Calu3 (cell line): ENCODE results near the gene CIPC. TPM values are rescaled to one million over a fixed set of nuclear protein-coding genes. Genes with fewer than 3 reads are reported as not detected.

Experiments
- BruUV-seq: library from RNA; stranded (reverse); fragments of 400-500 nt; replicated peaks from 2 replicates; lab custom pipeline; 2021; lab: Mats Ljungman, UMichigan
- CTCF ChIA-PET: fragments of 300-600 bp; sonication (Branson Sonifier 250); formaldehyde crosslinking; loops from one replicate; lab custom pipeline; 2022; ENCODE audit warnings: antibody characterized with exemption; lab: Charles Lee
- DNase-seq: peaks from one replicate; pipeline ENCODE4 v3.0.0; 2022
- H3K27ac Mint-ChIP-seq: one replicate; pipeline ENCODE4 v1.8.0; 2022; ENCODE audit warnings: mixed read lengths; ENCODE audit not compliant: unreplicated experiment
- H3K27me3 Mint-ChIP-seq: one replicate; pipeline ENCODE4 v1.8.0; 2022; ENCODE audit warnings: mixed read lengths; ENCODE audit not compliant: unreplicated experiment
- H3K36me3 Mint-ChIP-seq: one replicate; pipeline ENCODE4 v1.8.0; 2022; ENCODE audit warnings: mild to moderate bottlenecking, moderate library complexity, mixed read lengths; ENCODE audit not compliant: insufficient read depth, unreplicated experiment
- H3K4me1 Mint-ChIP-seq: one replicate; pipeline ENCODE4 v1.8.0; 2022; ENCODE audit warnings: mild to moderate bottlenecking, low read depth, mixed read lengths; ENCODE audit not compliant: unreplicated experiment
- H3K4me3 Mint-ChIP-seq: one replicate; pipeline ENCODE4 v1.8.0; 2022; ENCODE audit warnings: mild to moderate bottlenecking, low read depth, moderate library complexity, mixed read lengths; ENCODE audit not compliant: unreplicated experiment
- H3K9me3 Mint-ChIP-seq: one replicate; pipeline ENCODE4 v1.8.0; 2022; ENCODE audit warnings: low read depth, mixed read lengths; ENCODE audit not compliant: unreplicated experiment
- intact Hi-C: fragments of 100-400 bp; cut with micrococcal nuclease; formaldehyde crosslinking; loops from one replicate; pipeline ENCODE4 v1.10.0; 2022; ENCODE audit not compliant: unreplicated experiment
- total RNA-seq: library from RNA; stranded (reverse); gene quantifications from 2 replicates; pipeline ENCODE4 v1.2.3, GENCODE V29; 2022
- TF ChIP-seq, protein P1 (sequence below): fragments of 200-600 bp; IDR thresholded peaks from one replicate; pipeline ENCODE4 v1.8.0; 2022; ENCODE audit warnings: antibody characterized with exemption; ENCODE audit not compliant: unreplicated experiment

CIPC gene
- total RNA-seq, 1 experiment from 2014 or later: 16.5 TPM

DNA sequence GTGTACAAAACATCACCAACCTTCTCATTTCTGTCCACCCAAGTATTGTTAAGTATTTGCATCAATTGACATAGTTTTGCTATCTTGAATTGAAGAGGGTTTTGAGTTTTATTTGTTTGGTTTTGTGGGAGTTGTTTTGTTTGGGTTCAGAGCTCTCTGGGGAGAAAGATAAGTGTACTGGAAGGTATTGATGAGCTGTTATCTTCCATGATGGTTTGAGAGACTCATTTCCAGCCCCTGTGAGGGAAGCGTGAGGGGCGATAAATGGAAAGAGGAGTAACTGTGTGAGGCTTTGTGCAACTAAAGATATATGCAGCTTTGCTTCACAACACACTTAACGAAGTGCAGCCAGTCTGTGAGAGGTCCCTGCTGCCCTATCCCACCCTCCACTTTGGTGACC is 15.7 kb upstream of the CIPC start:
- CTCF ChIA-PET: no interaction called here
- no peak for DNase-seq
- Mint-ChIP-seq H3K9me3 (no peaks in the 10 kb centered on the region), H3K36me3 (no peaks in the 10 kb centered on the region), H3K4me1 (peaks cover 17% of the 10 kb centered on the region), H3K4me3 (no peak overlapping the region), H3K27me3 (no peaks in the 10 kb centered on the region), H3K27ac (no peak overlapping the region)
- BruUV-seq: no TSS peak
- TF ChIP-seq, protein P1, sequence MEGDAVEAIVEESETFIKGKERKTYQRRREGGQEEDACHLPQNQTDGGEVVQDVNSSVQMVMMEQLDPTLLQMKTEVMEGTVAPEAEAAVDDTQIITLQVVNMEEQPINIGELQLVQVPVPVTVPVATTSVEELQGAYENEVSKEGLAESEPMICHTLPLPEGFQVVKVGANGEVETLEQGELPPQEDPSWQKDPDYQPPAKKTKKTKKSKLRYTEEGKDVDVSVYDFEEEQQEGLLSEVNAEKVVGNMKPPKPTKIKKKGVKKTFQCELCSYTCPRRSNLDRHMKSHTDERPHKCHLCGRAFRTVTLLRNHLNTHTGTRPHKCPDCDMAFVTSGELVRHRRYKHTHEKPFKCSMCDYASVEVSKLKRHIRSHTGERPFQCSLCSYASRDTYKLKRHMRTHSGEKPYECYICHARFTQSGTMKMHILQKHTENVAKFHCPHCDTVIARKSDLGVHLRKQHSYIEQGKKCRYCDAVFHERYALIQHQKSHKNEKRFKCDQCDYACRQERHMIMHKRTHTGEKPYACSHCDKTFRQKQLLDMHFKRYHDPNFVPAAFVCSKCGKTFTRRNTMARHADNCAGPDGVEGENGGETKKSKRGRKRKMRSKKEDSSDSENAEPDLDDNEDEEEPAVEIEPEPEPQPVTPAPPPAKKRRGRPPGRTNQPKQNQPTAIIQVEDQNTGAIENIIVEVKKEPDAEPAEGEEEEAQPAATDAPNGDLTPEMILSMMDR: no peak
- intact Hi-C loops: no loop called here

DNA sequence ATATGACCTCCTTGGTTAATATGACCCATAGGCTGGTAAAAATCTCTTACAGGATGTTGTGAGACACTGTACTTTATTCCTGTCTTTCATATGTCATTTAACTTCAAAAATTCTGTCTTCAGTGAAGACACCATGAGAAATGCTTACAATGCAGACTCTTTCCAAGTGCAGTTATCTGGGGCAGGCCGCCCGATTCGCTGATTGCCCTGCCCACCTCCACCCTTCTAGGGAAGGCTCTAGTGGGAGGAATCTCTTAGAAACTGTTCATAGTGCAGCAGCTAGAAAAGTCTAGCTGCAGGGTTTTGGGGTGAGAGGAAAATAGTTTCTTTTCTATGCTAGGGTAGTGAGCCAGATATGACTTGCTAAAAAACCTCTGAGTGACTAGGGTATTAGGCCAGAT is 15.0 kb upstream of the CIPC start:
- Mint-ChIP-seq H3K27ac (no peak overlapping the region), H3K4me3 (no peak overlapping the region), H3K9me3 (no peaks in the 10 kb centered on the region), H3K4me1 (peaks cover 24% of the 10 kb centered on the region), H3K27me3 (no peaks in the 10 kb centered on the region), H3K36me3 (peaks cover 4% of the 10 kb centered on the region)
- no peak for DNase-seq
- intact Hi-C loops: no loop called here
- TF ChIP-seq, protein P1: no peak
- BruUV-seq: no TSS peak
- CTCF ChIA-PET: no interaction called here

DNA sequence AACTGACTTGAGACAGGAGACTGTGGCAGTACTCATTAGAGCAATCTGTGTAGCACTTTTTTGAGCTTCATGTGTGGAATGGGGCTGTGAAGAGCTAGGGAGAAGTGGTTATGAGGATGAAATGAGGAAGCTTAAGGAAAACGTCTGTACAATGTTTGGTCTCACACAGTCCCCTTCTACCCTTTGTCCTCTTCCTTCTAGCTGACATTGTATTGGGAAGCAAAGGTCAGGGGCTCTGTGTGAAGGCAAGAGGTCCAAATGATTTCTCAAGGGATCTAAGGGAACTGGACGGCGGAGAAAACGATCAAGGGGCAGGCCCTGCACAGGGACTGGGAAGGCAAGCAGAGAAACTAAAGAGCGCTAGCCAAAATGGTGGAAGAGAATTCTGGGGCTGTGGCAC is 13.1 kb upstream of the CIPC start:
- Mint-ChIP-seq H3K36me3 (peaks cover 7% of the 10 kb centered on the region), H3K27ac (no peak overlapping the region), H3K4me3 (no peak overlapping the region), H3K9me3 (no peaks in the 10 kb centered on the region), H3K4me1 (peaks cover 31% of the 10 kb centered on the region), H3K27me3 (no peaks in the 10 kb centered on the region)
- BruUV-seq: no TSS peak
- CTCF ChIA-PET: no interaction called here
- no peak for DNase-seq
- intact Hi-C loops: no loop called here
- TF ChIP-seq, protein P1: no peak

DNA sequence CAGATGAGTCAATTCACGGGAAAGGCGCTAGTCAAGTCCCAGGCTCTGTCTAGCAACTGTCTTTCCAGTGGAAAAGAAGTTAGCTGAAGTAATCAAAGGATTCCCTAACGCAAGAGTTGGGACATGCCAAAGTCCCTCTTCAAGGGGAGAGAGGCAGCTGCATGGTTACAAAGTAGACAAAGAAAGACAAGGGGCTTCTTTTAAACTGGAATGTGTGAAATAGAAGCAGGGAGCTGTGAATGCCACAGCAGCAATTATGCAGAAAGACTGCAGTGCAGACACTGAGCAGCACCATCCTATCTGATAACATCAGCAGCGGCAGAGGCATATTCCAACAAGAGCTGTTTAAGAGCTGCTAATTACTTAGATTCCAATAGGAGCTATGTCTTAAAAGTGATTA is 12.5 kb upstream of the CIPC start:
- Mint-ChIP-seq H3K4me3 (no peak overlapping the region), H3K36me3 (peaks cover 8% of the 10 kb centered on the region), H3K9me3 (no peaks in the 10 kb centered on the region), H3K27me3 (no peaks in the 10 kb centered on the region), H3K27ac (no peak overlapping the region), H3K4me1 (peaks cover 31% of the 10 kb centered on the region)
- TF ChIP-seq, protein P1: no peak
- intact Hi-C loops: no loop called here
- BruUV-seq: no TSS peak
- no peak for DNase-seq
- CTCF ChIA-PET: interaction anchor here (1.5 to 2.0 kb wide), 3 partner anchors 15 to 209 kb away, joined by 3 to 12 read pairs (median 7); no protein-coding TSS in a partner anchor
